CD4-positive, alpha-beta T cell (primary cell): Measurements from ENCODE around the gene CXCL13. TPM values are rescaled to one million over a fixed set of nuclear protein-coding genes. Genes with fewer than 3 reads are reported as not detected.
"Not testable (repeated sequence)": the region's sequence is repeated elsewhere in the genome, so short reads cannot be mapped to it uniquely, and the experiment has no call there.

Experiments used
- ATAC-seq: fragments of 200-7000 bp; cut with Tn5 transposase; one replicate; pipeline ENCODE4 v1.10.0; 2022; ENCODE audit warnings: mild to moderate bottlenecking; ENCODE audit not compliant: poor library complexity
- CTCF ChIA-PET: fragments of 350-600 bp; sonication (Branson Sonifier 250); formaldehyde crosslinking; loops from one replicate; lab custom pipeline; 2021; ENCODE audit warnings: antibody characterized with exemption, inconsistent platforms; lab: Charles Lee
- POLR2A ChIA-PET: fragments of 350-600 bp; sonication (Branson Sonifier 250); formaldehyde crosslinking; loops from one replicate; lab custom pipeline; 2021; ENCODE audit warnings: antibody characterized with exemption, inconsistent platforms; lab: Charles Lee
- DNase-seq, 14 experiments: peaks; one replicate each; pipeline ENCODE4 v3.0.0-alpha.2; 2013 to 2020; ENCODE audit warnings: mixed read lengths in 2 of 14
- H3K27ac ChIP-seq, 2 donors: one replicate each; pipeline versions ENCODE4 v1.5.1 to v1.7.0; 2013; ENCODE audit warnings: low read length in 2 of 2, low read depth in 1 of 2, mild to moderate bottlenecking in 1 of 2
- H3K27me3 ChIP-seq, 2 experiments: 1 replicate in 1 of 2; 2 replicates in 1 of 2; pipeline versions ENCODE4 v1.6.1 to v1.7.0; 2013; ENCODE audit warnings: low read length in 2 of 2, control low read depth in 1 of 2, mild to moderate bottlenecking in 1 of 2, moderate library complexity in 1 of 2; ENCODE audit not compliant: insufficient read depth in 2 of 2, control insufficient read depth in 1 of 2
- H3K36me3 ChIP-seq: one replicate; pipeline ENCODE4 v1.6.1; 2013; ENCODE audit warnings: low read length, control low read depth; ENCODE audit not compliant: insufficient read depth
- H3K4me1 ChIP-seq: one replicate; pipeline ENCODE4 v1.6.1; 2013; ENCODE audit warnings: low read length, control low read depth; ENCODE audit not compliant: insufficient read depth
- H3K4me3 ChIP-seq: one replicate; pipeline ENCODE4 v1.5.1; 2013; ENCODE audit warnings: mild to moderate bottlenecking, low read length, moderate library complexity
- H3K9me3 ChIP-seq, 2 experiments: 1 replicate in 1 of 2; 2 replicates in 1 of 2; pipeline versions ENCODE4 v1.6.1 to v1.7.0; 2013; ENCODE audit warnings: low read length in 2 of 2, mild to moderate bottlenecking in 2 of 2, control low read depth in 1 of 2, moderate library complexity in 1 of 2; ENCODE audit not compliant: control insufficient read depth in 1 of 2, insufficient read depth in 1 of 2
- H3K27ac Mint-ChIP-seq: one replicate; pipeline ENCODE4 v1.8.0; 2020; ENCODE audit warnings: mixed read lengths
- H3K27me3 Mint-ChIP-seq: one replicate; pipeline ENCODE4 v1.8.0; 2021; ENCODE audit warnings: mixed read lengths
- H3K36me3 Mint-ChIP-seq: one replicate; pipeline ENCODE4 v1.8.0; 2021; ENCODE audit warnings: low read depth, mixed read lengths
- H3K4me1 Mint-ChIP-seq: one replicate; pipeline ENCODE4 v1.8.0; 2021; ENCODE audit warnings: low read depth, mixed read lengths
- H3K4me3 Mint-ChIP-seq: one replicate; pipeline ENCODE4 v1.8.0; 2020; ENCODE audit warnings: mild to moderate bottlenecking, mixed read lengths
- H3K9me3 Mint-ChIP-seq: one replicate; pipeline ENCODE4 v1.8.0; 2020; ENCODE audit warnings: mixed read lengths
- CTCF ChIP-seq: fragments of 200-600 bp; IDR thresholded peaks from one replicate; pipeline ENCODE4 v1.8.0; 2022; ENCODE audit warnings: antibody characterized with exemption, mild to moderate bottlenecking
- intact Hi-C, 2 experiments: fragments of 100-400 bp; cut with DNase I in 1 of 2; cut with micrococcal nuclease in 1 of 2; formaldehyde crosslinking; loops; one replicate each; pipeline versions ENCODE4 v1.15.1 to v1.9.0; 2023 to 2025; cut with DNase I, micrococcal nuclease
- total RNA-seq, 174 experiments: library from RNA in 2 of 174; stranded (reverse) in 2 of 174; gene quantifications; one replicate each; pipeline ENCODE4 v1.2.3 and lab custom pipeline; 2021 to 2026

CXCL13 gene
- total RNA-seq, 2 experiments from 2014 or later, result not detected

GRCh38 chr4:77635246-77635645 is 29.6 kb downstream of the CXCL13 start:
- no peak for TF ChIP-seq CTCF
- H3K4me1 ChIP-seq, result no peaks in the 10 kb centered on the region
- no peaks in the 10 kb centered on the region for H3K36me3 ChIP-seq
- intact Hi-C loops, result no loop called here
- peaks cover 0 to 13% of the 10 kb centered on the region in 2 experiments for H3K9me3 ChIP-seq
- POLR2A ChIA-PET, result no interaction called here
- Mint-ChIP-seq H3K36me3 (no peaks in the 10 kb centered on the region), H3K9me3 (peaks cover 4% of the 10 kb centered on the region), H3K4me3 (no peak overlapping the region), H3K27me3 (no peaks in the 10 kb centered on the region), H3K27ac (no peak overlapping the region), H3K4me1 (no peaks in the 10 kb centered on the region)
- CTCF ChIA-PET, result no interaction called here
- no peak overlapping the region for H3K4me3 ChIP-seq
- H3K27ac ChIP-seq, result no peak overlapping the region
- ATAC-seq (no peak), DNase-seq (no peak)
- H3K27me3 ChIP-seq, result no peaks in the 10 kb centered on the region

GRCh38 chr4:77635876-77636275 is 30.3 kb downstream of the CXCL13 start:
- no peak overlapping the region for H3K27ac ChIP-seq
- ChIA-PET POLR2A (no interaction called here), CTCF (no interaction called here)
- H3K4me3 ChIP-seq, result no peak overlapping the region
- H3K27me3 ChIP-seq, result no peaks in the 10 kb centered on the region
- no peaks in the 10 kb centered on the region for H3K4me1 Mint-ChIP-seq
- DNase-seq (no peak), ATAC-seq (no peak)
- H3K27me3 Mint-ChIP-seq, result no peaks in the 10 kb centered on the region
- H3K36me3 ChIP-seq, result no peaks in the 10 kb centered on the region
- peaks cover 0 to 13% of the 10 kb centered on the region in 2 experiments for H3K9me3 ChIP-seq
- H3K4me1 ChIP-seq, result no peaks in the 10 kb centered on the region
- no peak overlapping the region for H3K4me3 Mint-ChIP-seq
- no peak for TF ChIP-seq CTCF
- H3K27ac Mint-ChIP-seq, result no peak overlapping the region
- intact Hi-C loops, result no loop called here
- H3K9me3 Mint-ChIP-seq, result peaks cover 4% of the 10 kb centered on the region
- no peaks in the 10 kb centered on the region for H3K36me3 Mint-ChIP-seq

GRCh38 chr4:77636902-77637301 is 31.3 kb downstream of the CXCL13 start:
- Mint-ChIP-seq H3K9me3 (peaks cover 4% of the 10 kb centered on the region), H3K36me3 (no peaks in the 10 kb centered on the region), H3K27ac (no peak overlapping the region), H3K4me3 (no peak overlapping the region), H3K27me3 (no peaks in the 10 kb centered on the region), H3K4me1 (no peaks in the 10 kb centered on the region)
- ChIA-PET POLR2A (no interaction called here), CTCF (no interaction called here)
- no peaks in the 10 kb centered on the region for H3K4me1 ChIP-seq
- ATAC-seq, result no peak
- H3K27ac ChIP-seq, result no peak overlapping the region
- peaks cover 0 to under 1% of the 10 kb centered on the region in 2 experiments for H3K27me3 ChIP-seq
- no peak for TF ChIP-seq CTCF
- peaks cover 0 to 13% of the 10 kb centered on the region in 2 experiments for H3K9me3 ChIP-seq
- H3K36me3 ChIP-seq, result no peaks in the 10 kb centered on the region
- H3K4me3 ChIP-seq, result no peak overlapping the region
- DNase-seq, result no peak
- intact Hi-C loops, result no loop called here

- CTCF ChIA-PET, H3K9me3 ChIP-seq, DNase-seq, H3K27me3 Mint-ChIP-seq, ATAC-seq, POLR2A ChIA-PET, H3K4me1 Mint-ChIP-seq, H3K4me3 Mint-ChIP-seq, H3K36me3 ChIP-seq, H3K4me1 ChIP-seq, H3K4me3 ChIP-seq, H3K36me3 Mint-ChIP-seq, H3K27me3 ChIP-seq, H3K27ac Mint-ChIP-seq, intact Hi-C loops, H3K27ac ChIP-seq: not testable (repeated sequence)
- H3K9me3 Mint-ChIP-seq, result peaks cover 15% of the 10 kb centered on the region
Observed at GRCh38 chr4:77644069-77644468, 38.4 kb downstream of the CXCL13 start.
